Endothelial cell (in vitro differentiated cells): ENCODE results near the gene TBC1D22A. TPM values are rescaled to one million over a fixed set of nuclear protein-coding genes. Genes with fewer than 3 reads are reported as not detected.

ENCODE experiments used
- DNase-seq: peaks from one replicate; pipeline ENCODE4 v3.0.0; 2021; ENCODE audit warnings: low spot score
- H3K27ac Mint-ChIP-seq: one replicate; pipeline ENCODE4 v1.8.0; 2021; ENCODE audit warnings: mixed read lengths, inconsistent platforms; ENCODE audit not compliant: unreplicated experiment
- H3K27me3 Mint-ChIP-seq: one replicate; pipeline ENCODE4 v1.8.0; 2021; ENCODE audit warnings: mild to moderate bottlenecking, moderate library complexity, mixed read lengths, inconsistent platforms; ENCODE audit not compliant: unreplicated experiment
- H3K36me3 Mint-ChIP-seq: one replicate; pipeline ENCODE4 v1.8.0; 2021; ENCODE audit warnings: mild to moderate bottlenecking, low read depth, mixed read lengths, inconsistent platforms; ENCODE audit not compliant: unreplicated experiment
- H3K4me1 Mint-ChIP-seq: one replicate; pipeline ENCODE4 v1.8.0; 2021; ENCODE audit warnings: mild to moderate bottlenecking, mixed read lengths, inconsistent platforms; ENCODE audit not compliant: unreplicated experiment
- H3K4me3 Mint-ChIP-seq: one replicate; pipeline ENCODE4 v1.8.0; 2021; ENCODE audit warnings: mild to moderate bottlenecking, mixed read lengths, inconsistent platforms; ENCODE audit not compliant: unreplicated experiment
- H3K9me3 Mint-ChIP-seq: one replicate; pipeline ENCODE4 v1.8.0; 2021; ENCODE audit warnings: mixed read lengths, inconsistent platforms; ENCODE audit not compliant: unreplicated experiment
- CTCF ChIP-seq: fragments of 200-600 bp; sonication (generic); IDR thresholded peaks from one replicate; pipeline ENCODE4 v1.5.0; 2021; ENCODE audit warnings: antibody characterized with exemption; ENCODE audit not compliant: unreplicated experiment
- total RNA-seq: library from RNA; stranded (reverse); fragmentation: NEBNext Ultra II Directional; extraction: Animal tissue kit (Norgen Biotek cat#: 25700); gene quantifications from one replicate; pipeline ENCODE4 v1.2.1, GENCODE V29; 2021; ENCODE audit not compliant: unreplicated experiment

Gene TBC1D22A
- total RNA-seq, 1 donor from 2014 or later, result 25.3 TPM

- TF ChIP-seq CTCF, result no peak
- Mint-ChIP-seq H3K4me1 (peaks cover 30% of the 10 kb centered on the region), H3K36me3 (peaks cover 17% of the 10 kb centered on the region), H3K27me3 (peaks cover 7% of the 10 kb centered on the region), H3K27ac (no peak overlapping the region), H3K4me3 (no peak overlapping the region), H3K9me3 (no peaks in the 10 kb centered on the region)
- DNase-seq, result no peak
Measured at GRCh38 chr22:46972901-46973831, 210.7 kb downstream of the TBC1D22A start.

- Mint-ChIP-seq H3K27me3 (peaks cover 7% of the 10 kb centered on the region), H3K36me3 (peaks cover 17% of the 10 kb centered on the region)
Measured at GRCh38 chr22:46974077-46974476, 211.6 kb downstream of the TBC1D22A start.

GRCh38 chr22:46974631-46975585, 212.5 kb downstream of the TBC1D22A start:
- H3K9me3 Mint-ChIP-seq, result no peaks in the 10 kb centered on the region
- no peak for DNase-seq
- peaks cover 17% of the 10 kb centered on the region for H3K4me1 Mint-ChIP-seq
- no peak overlapping the region for H3K27ac Mint-ChIP-seq
- peaks cover 25% of the 10 kb centered on the region for H3K36me3 Mint-ChIP-seq
- peaks cover 7% of the 10 kb centered on the region for H3K27me3 Mint-ChIP-seq
- TF ChIP-seq CTCF, result no peak
- no peak overlapping the region for H3K4me3 Mint-ChIP-seq

More at GRCh38 chr22:46974077-46974476, 211.6 kb downstream of the TBC1D22A start:
- no peak for TF ChIP-seq CTCF
- Mint-ChIP-seq H3K27ac (no peak overlapping the region), H3K9me3 (no peaks in the 10 kb centered on the region), H3K4me3 (no peak overlapping the region), H3K4me1 (peaks cover 25% of the 10 kb centered on the region)
- no peak for DNase-seq

- Mint-ChIP-seq H3K27me3 (peaks cover 5% of the 10 kb centered on the region), H3K36me3 (peaks cover 25% of the 10 kb centered on the region), H3K9me3 (no peaks in the 10 kb centered on the region), H3K27ac (no peak overlapping the region), H3K4me3 (no peak overlapping the region), H3K4me1 (peaks cover 5% of the 10 kb centered on the region)
- no peak for DNase-seq
- no peak for TF ChIP-seq CTCF
Measured at GRCh38 chr22:46976143-46976542, 213.7 kb downstream of the TBC1D22A start.
